NCI-H2081 (cell line): ENCODE measurements around the gene GYS2.

Source experiments
- DNase-seq, 2 experiments: peaks; one replicate each; lab custom pipeline; 2025; lab: John Stamatoyannopoulos, UW

GYS2 gene

GRCh38 chr12:21552635-21553328, 51.9 kb downstream of the GYS2 start:
- no peak for DNase-seq

GRCh38 chr12:21551841-21552465, 52.7 kb downstream of the GYS2 start:
- DNase-seq, result no peak

- DNase-seq, result no peak
Measured at GRCh38 chr12:21547437-21547836, 57.2 kb downstream of the GYS2 start.

GRCh38 chr12:21546716-21547115, 57.9 kb downstream of the GYS2 start:
- DNase-seq, result no peak

GRCh38 chr12:21545557-21545956, 59.1 kb downstream of the GYS2 start:
- DNase-seq, result no peak

- DNase-seq, result no peak
Measured at GRCh38 chr12:21543151-21543550, 61.5 kb downstream of the GYS2 start.

- DNase-seq, result no peak
Measured at GRCh38 chr12:21542403-21542802, 62.2 kb downstream of the GYS2 start.

GRCh38 chr12:21541773-21542172, 62.9 kb downstream of the GYS2 start:
- DNase-seq, result peak in 1 of 2 experiments; percentile 36

- peak in 1 of 2 experiments; percentile 57 for DNase-seq
Measured at GRCh38 chr12:21539797-21540196, 64.8 kb downstream of the GYS2 start.

GRCh38 chr12:21538061-21538653, 66.5 kb downstream of the GYS2 start:
- no peak for DNase-seq

- DNase-seq, result no peak
Measured at GRCh38 chr12:21529456-21529855, 75.2 kb downstream of the GYS2 start.

- DNase-seq, result no peak
Measured at GRCh38 chr12:21528953-21529352, 75.7 kb downstream of the GYS2 start.

GRCh38 chr12:21527451-21528180, 77.0 kb downstream of the GYS2 start:
- peak; percentile 73 to 81 for DNase-seq

GRCh38 chr12:21526721-21527345, 77.8 kb downstream of the GYS2 start:
- DNase-seq, result peak; percentile 8 to 35

- no peak for DNase-seq
Measured at GRCh38 chr12:21526053-21526452, 78.6 kb downstream of the GYS2 start, which contains the start of gene SPX. TSS of gene SPX (plus strand) at chr12:21526296. CDS start at chr12:21526473, 177 bp downstream.

- DNase-seq, result no peak
Measured at GRCh38 chr12:21523148-21523547, 81.5 kb downstream of the GYS2 start.

GRCh38 chr12:21521541-21521940, 83.1 kb downstream of the GYS2 start:
- DNase-seq, result no peak

- no peak for DNase-seq
Measured at GRCh38 chr12:21518451-21518850, 86.2 kb downstream of the GYS2 start.

GRCh38 chr12:21516281-21516680, 88.4 kb downstream of the GYS2 start:
- no peak for DNase-seq

- DNase-seq, result no peak
Measured at GRCh38 chr12:21509768-21510167, 94.9 kb downstream of the GYS2 start.

GRCh38 chr12:21507849-21508248, 96.8 kb downstream of the GYS2 start:
- no peak for DNase-seq

- DNase-seq, result no peak
Measured at GRCh38 chr12:21505888-21506287, 98.8 kb downstream of the GYS2 start.
